OCI-LY3 (cell line): ENCODE results near the gene ERC2.

Experiments used
- CTCF ChIP-seq: fragments of 200-600, 300-600 bp; sonication (generic); IDR thresholded peaks from 2 replicates; pipeline ENCODE4 v1.5.1; 2014; ENCODE audit warnings: antibody characterized with exemption, low read length, low read depth
- EZH2phosphoT487 ChIP-seq: fragments of 200-600 bp; shearing (Covaris generic); IDR thresholded peaks from 2 replicates; pipeline ENCODE4 v1.6.1; 2018; ENCODE audit warnings: antibody characterized with exemption, mixed run types, low read depth

GRCh38 chr3:55624238-55624637, 844.0 kb downstream of the ERC2 start:
- TF ChIP-seq CTCF (no peak), EZH2phosphoT487 (no peak)
